ENCODE measurements around the gene RPS13.
"Not testable (repeated sequence)": the region's sequence is repeated elsewhere in the genome, so short reads cannot be mapped to it uniquely, and the experiment has no call there.

The RPS13 gene

GRCh38 chr11:17036666-17037658 is 40.5 kb downstream of the RPS13 start:
- DNase-seq (ENCODE audit: low read depth in 2 of 3, low spot score in 2 of 3): no peak

- not testable (repeated sequence) for DNase-seq (ENCODE audit: low read depth in 2 of 3, low spot score in 2 of 3)
Measured at GRCh38 chr11:17034027-17034426, 43.4 kb downstream of the RPS13 start.

GRCh38 chr11:17026487-17027082 is 50.9 kb downstream of the RPS13 start:
- no peak for DNase-seq (ENCODE audit: low read depth in 2 of 3, low spot score in 2 of 3)

DNA sequence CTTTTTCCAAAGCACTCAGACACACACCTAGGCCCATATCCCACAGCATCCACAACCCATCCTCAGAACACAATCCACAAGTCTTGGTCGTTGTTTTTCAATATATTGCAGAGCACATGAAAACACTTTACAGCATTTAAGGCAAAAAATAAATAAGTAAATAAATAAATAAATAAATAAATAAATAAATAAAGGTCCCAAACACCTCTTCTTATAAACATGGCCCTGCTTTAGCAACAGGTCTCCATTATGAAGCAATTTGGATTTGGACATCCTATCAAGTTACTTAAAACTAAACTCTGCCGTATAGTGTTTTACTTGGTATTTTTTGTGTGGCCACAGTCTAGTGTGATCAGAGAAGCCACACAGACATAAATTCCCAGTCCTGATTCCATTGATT is 52.5 kb downstream of the RPS13 start:
- DNase-seq (ENCODE audit: low read depth in 2 of 3, low spot score in 2 of 3): no peak

All from activated CD8-positive, alpha-beta memory T cell treated with anti-CD3 and anti-CD28 coated beads for 48 hours (primary cell).